ENCODE results near the gene LYPLA2.

LYPLA2 gene

DNA sequence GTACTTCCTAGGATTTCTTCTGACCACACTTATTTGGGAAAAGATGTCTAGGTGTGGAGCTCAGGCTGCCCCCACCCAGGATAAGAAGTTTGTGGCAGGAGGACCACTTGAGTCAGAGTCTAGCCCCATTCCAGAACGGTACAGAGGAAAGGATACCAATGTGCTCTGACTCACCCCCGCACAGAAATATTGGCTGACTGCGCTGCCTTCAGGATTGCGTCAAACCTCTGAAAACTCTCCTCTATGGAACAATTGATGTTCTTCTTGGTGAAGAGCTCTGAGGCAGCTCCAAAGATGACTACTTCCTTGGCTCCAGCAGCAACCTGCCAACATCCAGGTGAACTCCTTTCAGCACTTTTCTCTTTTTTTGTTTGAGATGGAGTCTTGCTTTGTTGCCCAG lies 23.1 kb downstream of the LYPLA2 start:
- TF ChIP-seq, protein P1, sequence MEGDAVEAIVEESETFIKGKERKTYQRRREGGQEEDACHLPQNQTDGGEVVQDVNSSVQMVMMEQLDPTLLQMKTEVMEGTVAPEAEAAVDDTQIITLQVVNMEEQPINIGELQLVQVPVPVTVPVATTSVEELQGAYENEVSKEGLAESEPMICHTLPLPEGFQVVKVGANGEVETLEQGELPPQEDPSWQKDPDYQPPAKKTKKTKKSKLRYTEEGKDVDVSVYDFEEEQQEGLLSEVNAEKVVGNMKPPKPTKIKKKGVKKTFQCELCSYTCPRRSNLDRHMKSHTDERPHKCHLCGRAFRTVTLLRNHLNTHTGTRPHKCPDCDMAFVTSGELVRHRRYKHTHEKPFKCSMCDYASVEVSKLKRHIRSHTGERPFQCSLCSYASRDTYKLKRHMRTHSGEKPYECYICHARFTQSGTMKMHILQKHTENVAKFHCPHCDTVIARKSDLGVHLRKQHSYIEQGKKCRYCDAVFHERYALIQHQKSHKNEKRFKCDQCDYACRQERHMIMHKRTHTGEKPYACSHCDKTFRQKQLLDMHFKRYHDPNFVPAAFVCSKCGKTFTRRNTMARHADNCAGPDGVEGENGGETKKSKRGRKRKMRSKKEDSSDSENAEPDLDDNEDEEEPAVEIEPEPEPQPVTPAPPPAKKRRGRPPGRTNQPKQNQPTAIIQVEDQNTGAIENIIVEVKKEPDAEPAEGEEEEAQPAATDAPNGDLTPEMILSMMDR (IDR thresholded peaks at IDR 0.05; ENCODE audit: low read depth, low read length) = no peak
- no peak overlapping the region for H3K4me3 ChIP-seq (ENCODE audit: low read depth, low read length)

DNA sequence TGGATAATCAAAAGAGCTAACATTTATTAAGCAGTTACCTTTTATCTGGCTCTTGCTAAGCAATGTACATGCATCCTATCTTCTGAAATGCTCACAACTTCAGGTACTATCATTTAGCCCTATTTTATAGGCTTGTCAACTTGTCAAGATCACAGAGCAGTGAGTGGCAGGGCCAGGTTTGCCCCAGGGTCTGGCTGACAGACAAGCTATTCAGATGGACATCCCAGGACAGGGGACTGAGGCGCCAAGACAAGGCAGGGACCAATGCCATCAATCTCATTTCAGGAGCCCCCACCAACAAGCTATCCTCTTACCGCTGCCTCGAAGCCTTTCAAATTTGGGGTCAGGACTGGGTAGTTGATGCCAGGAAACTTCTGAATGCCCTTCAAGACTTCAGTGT lies 25.4 kb downstream of the LYPLA2 start:
- TF ChIP-seq, protein P1 (IDR thresholded peaks at IDR 0.05; ENCODE audit: low read depth, low read length) = no peak
- no peak overlapping the region for H3K4me3 ChIP-seq (ENCODE audit: low read depth, low read length)

DNA sequence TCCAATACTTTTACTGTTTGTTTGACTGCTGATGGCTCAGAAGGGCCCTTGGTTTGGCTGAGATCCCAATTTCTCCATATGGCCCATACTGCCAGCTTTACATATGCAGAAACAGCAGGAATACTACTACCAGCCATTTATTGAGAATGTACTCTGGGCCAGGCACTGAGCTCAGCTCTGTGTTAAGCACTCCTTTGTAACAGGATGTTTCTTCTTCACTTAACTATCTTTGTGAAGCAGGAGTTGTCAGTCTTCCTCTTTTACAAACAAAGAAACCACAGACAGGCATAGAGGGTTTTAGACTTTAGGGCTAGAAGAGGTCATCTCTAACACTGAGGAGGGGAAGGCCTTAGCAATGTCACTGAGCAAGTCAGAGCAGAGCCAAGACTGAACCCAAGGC lies 26.0 kb downstream of the LYPLA2 start:
- no peak overlapping the region for H3K4me3 ChIP-seq (ENCODE audit: low read depth, low read length)
- TF ChIP-seq, protein P1 (IDR thresholded peaks at IDR 0.05; ENCODE audit: low read depth, low read length) = no peak

DNA sequence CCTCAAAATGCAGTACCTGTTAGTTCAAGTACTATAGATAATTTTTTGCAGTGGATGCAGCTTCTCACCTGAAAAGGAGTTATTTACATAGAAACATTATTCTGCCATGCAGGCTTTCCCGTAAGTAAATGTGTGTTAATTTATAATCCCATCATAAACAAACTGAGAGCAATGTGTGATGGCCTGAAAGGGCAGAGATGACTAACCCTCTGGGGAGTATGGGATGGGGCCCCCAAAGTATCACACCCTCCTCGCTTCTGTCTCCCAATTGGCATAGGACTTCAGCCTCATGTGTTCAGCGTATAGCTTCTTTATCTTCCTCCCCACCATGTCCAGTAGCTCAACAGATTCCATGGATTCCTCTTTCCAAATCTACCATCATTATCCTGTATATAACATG lies 26.7 kb downstream of the LYPLA2 start:
- TF ChIP-seq, protein P1 (IDR thresholded peaks at IDR 0.05; ENCODE audit: low read depth, low read length) = no peak

DNA sequence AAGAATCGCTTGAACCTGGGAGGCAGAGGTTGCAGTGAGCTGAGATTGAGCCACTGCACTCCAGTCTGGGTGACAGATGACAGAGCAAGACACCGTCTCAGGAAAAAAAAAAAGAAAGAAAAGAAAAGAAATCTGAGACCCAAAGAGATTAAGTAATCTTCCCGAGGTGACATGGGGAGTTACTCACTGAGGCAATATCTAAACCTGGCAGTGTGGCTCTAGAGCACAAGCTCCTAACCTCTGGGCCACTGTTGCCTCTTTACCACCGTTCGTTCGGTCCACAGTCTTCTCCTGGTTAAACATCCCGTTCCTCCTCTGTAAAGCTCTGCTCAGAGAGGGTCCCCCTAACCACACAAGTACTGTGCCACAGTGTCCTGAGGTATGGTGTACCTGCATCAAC lies 32.8 kb downstream of the LYPLA2 start:
- TF ChIP-seq, protein P1 (IDR thresholded peaks at IDR 0.05; ENCODE audit: low read depth, low read length) = no peak
- peak overlapping the region; percentile 97; the same call in 1 of the 2 replicates for H3K4me3 ChIP-seq (ENCODE audit: low read depth, low read length)

More for the DNA sequence above, 26.7 kb downstream of the LYPLA2 start:
- H3K4me3 ChIP-seq (ENCODE audit: low read depth, low read length) = no peak overlapping the region

DNA sequence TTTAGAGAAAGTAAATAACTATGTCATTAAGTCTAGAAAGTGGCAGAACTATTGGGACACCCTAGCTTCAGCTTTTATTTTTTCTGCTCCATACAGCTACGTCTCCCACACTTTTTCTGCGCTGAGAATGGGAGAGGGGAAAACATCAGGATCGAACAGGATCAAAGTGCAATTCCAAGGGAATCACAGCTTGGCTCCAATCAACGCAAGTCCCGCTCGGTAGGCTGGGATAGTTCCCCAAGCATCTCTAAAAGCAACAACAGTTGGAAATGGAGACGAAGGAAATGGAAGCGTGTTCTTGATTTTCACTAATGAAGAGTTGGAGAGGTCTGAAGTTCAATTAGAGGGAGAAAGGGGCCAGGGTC lies 33.7 kb downstream of the LYPLA2 start:
- TF ChIP-seq, protein P1 (IDR thresholded peaks at IDR 0.05; ENCODE audit: low read depth, low read length) = no peak

DNA sequence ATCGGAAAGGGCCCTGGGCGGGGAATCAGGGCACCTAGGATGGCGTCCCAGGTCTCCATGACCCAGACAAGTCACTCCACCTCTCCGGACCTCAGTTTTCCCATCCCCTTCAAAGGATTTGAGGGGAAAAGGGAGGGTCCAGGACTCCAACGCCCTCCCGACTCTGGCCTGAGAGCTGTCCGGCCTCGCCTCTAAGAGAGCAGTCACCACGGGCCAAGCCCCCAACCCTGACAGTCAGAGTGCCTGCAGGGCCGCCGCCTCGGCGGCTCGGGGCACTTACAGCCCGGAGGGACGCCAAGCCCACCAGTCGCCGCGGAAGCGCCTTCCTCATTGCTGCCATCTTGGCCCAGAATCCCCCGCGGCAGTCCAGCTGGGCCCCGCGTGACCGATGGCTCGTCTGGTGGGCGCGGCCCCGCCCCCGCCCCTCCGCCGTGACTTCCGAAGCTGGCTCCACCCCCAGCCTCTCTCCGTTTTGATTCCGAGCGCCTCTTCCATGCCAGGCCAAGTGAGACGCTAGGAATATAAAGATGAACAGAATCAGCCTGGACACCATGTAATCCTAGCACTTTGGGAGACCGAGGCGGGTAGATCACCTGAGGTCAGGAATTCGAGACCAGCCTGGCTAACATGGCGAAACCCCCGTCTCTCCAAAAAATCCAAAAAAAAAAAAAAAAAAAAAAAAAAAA lies 34.3 kb downstream of the LYPLA2 start, which contains the start of gene HMGCL:
Gene HMGCL (minus strand): TSS at position 354 of the 686 bp plus-strand sequence. CDS start 14 bp downstream, at position 340.
- TF ChIP-seq, protein P1 (IDR thresholded peaks at IDR 0.05; ENCODE audit: low read depth, low read length) = no peak
- H3K4me3 ChIP-seq (ENCODE audit: low read depth, low read length) = peak within 1 kb of the TSS; percentile 97

More for the DNA sequence above, 33.7 kb downstream of the LYPLA2 start:
- H3K4me3 ChIP-seq (ENCODE audit: low read depth, low read length) = peak overlapping the region; percentile 97
